Hepatocyte (in vitro differentiated cells): ENCODE data around the gene CPLX4.

Source experiments
- EZH2 ChIP-seq: fragments of 200-600 bp; sonication (generic); IDR thresholded peaks from 2 replicates; pipeline ENCODE4 v1.6.1; 2016; ENCODE audit warnings: antibody characterized with exemption, mild to moderate bottlenecking, borderline replicate concordance
- TF ChIP-seq, protein P1 (sequence below): fragments of 200-600 bp; sonication (generic); IDR thresholded peaks from 2 replicates; pipeline ENCODE4 v1.5.1; 2016; ENCODE audit warnings: antibody characterized with exemption, mild to moderate bottlenecking; ENCODE audit not compliant: poor library complexity

DNA sequence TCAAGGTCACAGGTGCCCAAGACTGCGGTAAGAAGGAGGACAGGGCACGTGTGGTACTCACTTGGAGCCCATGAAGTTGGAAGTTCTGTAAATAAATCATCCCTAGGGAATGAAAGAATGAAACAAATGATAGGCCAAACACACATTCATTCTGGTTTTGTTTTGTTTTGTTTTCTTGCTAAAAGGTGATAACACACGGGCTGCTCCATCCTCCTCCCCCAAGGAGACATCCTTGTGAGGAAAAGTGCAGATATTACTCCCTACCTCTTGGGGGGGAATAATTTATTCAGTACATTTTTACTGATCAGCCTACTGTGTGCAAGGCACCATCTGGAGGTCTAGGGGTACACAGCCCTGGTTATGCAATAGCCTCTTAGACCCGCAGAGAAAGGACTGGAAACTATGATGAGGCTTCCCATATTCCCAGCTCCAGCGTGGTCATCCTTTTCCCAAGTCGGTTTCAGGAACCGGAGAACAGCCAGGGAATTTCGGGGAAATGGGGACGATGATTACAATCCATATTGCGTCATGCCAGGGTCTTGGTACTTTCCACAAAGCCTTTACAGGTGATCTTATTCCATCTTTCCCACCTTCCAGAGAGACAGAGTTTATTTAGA is 51.5 kb downstream of the CPLX4 start:
- TF ChIP-seq, protein P1, sequence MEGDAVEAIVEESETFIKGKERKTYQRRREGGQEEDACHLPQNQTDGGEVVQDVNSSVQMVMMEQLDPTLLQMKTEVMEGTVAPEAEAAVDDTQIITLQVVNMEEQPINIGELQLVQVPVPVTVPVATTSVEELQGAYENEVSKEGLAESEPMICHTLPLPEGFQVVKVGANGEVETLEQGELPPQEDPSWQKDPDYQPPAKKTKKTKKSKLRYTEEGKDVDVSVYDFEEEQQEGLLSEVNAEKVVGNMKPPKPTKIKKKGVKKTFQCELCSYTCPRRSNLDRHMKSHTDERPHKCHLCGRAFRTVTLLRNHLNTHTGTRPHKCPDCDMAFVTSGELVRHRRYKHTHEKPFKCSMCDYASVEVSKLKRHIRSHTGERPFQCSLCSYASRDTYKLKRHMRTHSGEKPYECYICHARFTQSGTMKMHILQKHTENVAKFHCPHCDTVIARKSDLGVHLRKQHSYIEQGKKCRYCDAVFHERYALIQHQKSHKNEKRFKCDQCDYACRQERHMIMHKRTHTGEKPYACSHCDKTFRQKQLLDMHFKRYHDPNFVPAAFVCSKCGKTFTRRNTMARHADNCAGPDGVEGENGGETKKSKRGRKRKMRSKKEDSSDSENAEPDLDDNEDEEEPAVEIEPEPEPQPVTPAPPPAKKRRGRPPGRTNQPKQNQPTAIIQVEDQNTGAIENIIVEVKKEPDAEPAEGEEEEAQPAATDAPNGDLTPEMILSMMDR = no peak
- no peak for TF ChIP-seq EZH2
